K562 (cell line): ENCODE measurements around the gene SCN8A. TPM values are rescaled to one million over a fixed set of nuclear protein-coding genes. Genes with fewer than 3 reads are reported as not detected.

Experiments used
- ATAC-seq: fragments of 200-7000 bp; cut with Tn5 transposase; 3 replicates; pipeline ENCODE4 v1.9.1; 2020; ENCODE audit warnings: moderate library complexity
- BruUV-seq: library from RNA; stranded (reverse); fragments of 400-500 nt; replicated peaks from 2 replicates; lab custom pipeline; 2021; lab: Mats Ljungman, UMichigan
- CTCF ChIA-PET: fragments of 300-600 bp; formaldehyde crosslinking; extraction: SDS; loops from one replicate; lab custom pipeline; 2021; ENCODE audit warnings: low intra/inter-chr PET ratio; lab: Yijun Ruan, JAX
- POLR2A ChIA-PET: fragments of 300-600, 350-650 bp; sonication (Branson Sonifier 250); formaldehyde crosslinking; extraction: SDS; loops from one replicate; lab custom pipeline; 2021; ENCODE audit warnings: antibody characterized with exemption, inconsistent platforms; lab: Yijun Ruan, JAX
- DNase-seq, 4 experiments: peaks; one replicate each; pipeline versions ENCODE4 v3.0.0 to v3.0.0-alpha.2; 2011 to 2018; ENCODE audit warnings: low spot score in 3 of 4, mixed read lengths in 3 of 4; ENCODE audit errors: extremely low read depth in 1 of 4
- FAIRE-seq: peaks from 2 replicates; lab custom pipeline; 2011; peaks lifted over from hg19 to GRCh38; lab: Jason Lieb, UNC
- H2AFZ ChIP-seq: 2 replicates; pipeline ENCODE4 v1.6.0; 2011; ENCODE audit warnings: low read depth, low read length, control low read depth, inconsistent platforms
- H3K27ac ChIP-seq: fragments of 200-600 bp; 3 replicates; pipeline ENCODE4 v1.8.0; 2011; ENCODE audit warnings: low read depth, mild to moderate bottlenecking, control low read depth, inconsistent platforms, low read length, moderate library complexity, mixed read lengths; ENCODE audit errors: extremely low read depth
- H3K27me3 ChIP-seq, 2 experiments: fragments of 300-600 bp in 1 of 2; 2 replicates in 1 of 2; 3 replicates in 1 of 2; pipeline versions ENCODE4 v1.6.0 to v1.8.0; 2011; ENCODE audit warnings: inconsistent platforms in 2 of 2, low read length in 2 of 2, mild to moderate bottlenecking in 1 of 2, mixed read lengths in 1 of 2, moderate library complexity in 1 of 2; ENCODE audit not compliant: control insufficient read depth in 2 of 2, insufficient read depth in 2 of 2
- H3K36me3 ChIP-seq: fragments of 300-600 bp; 3 replicates; pipeline ENCODE4 v1.8.0; 2011; ENCODE audit warnings: mild to moderate bottlenecking, low read length, inconsistent platforms; ENCODE audit not compliant: control insufficient read depth, insufficient read depth
- H3K4me1 ChIP-seq, 2 experiments: fragments of 200-600 bp in 1 of 2; replicated peaks in 1 of 2; 2 replicates in 1 of 2; 3 replicates in 1 of 2; pipeline versions ENCODE4 v1.5.1 to v1.8.0; 2011; ENCODE audit warnings: inconsistent platforms in 2 of 2, low read length in 2 of 2, mild to moderate bottlenecking in 1 of 2, mixed read lengths in 1 of 2, moderate library complexity in 1 of 2; ENCODE audit not compliant: control insufficient read depth in 2 of 2, insufficient read depth in 2 of 2
- H3K4me2 ChIP-seq: 2 replicates; pipeline ENCODE4 v1.6.1; 2011; ENCODE audit warnings: low read length, control low read depth, inconsistent platforms, mixed read lengths; ENCODE audit not compliant: insufficient read depth
- H3K4me3 ChIP-seq: fragments of 200-600 bp; sonication (generic), shearing (Covaris generic); 2 replicates; pipeline ENCODE4 v1.5.1; 2016; ENCODE audit warnings: control low read depth, inconsistent platforms
- H3K79me2 ChIP-seq: fragments of 200-600 bp; 3 replicates; pipeline ENCODE4 v1.8.0; 2011; ENCODE audit warnings: low read length, inconsistent platforms; ENCODE audit not compliant: control insufficient read depth, insufficient read depth
- H3K9ac ChIP-seq, 2 experiments: 2 replicates each; pipeline versions ENCODE4 v1.6.0 to v1.6.1; 2011; ENCODE audit warnings: low read depth in 2 of 2, low read length in 2 of 2, control low read depth in 1 of 2, inconsistent platforms in 1 of 2, mild to moderate bottlenecking in 1 of 2, mixed read lengths in 1 of 2; ENCODE audit not compliant: insufficient read depth in 1 of 2
- H3K9me1 ChIP-seq: one replicate; pipeline ENCODE4 v1.6.0; 2011; ENCODE audit warnings: inconsistent platforms, mild to moderate bottlenecking, low read length, moderate library complexity; ENCODE audit not compliant: control insufficient read depth, insufficient read depth
- H3K9me3 ChIP-seq: replicated peaks from 2 replicates; pipeline ENCODE4 v1.5.1; 2011; ENCODE audit warnings: low read depth, low read length, inconsistent platforms; ENCODE audit not compliant: control insufficient read depth, insufficient read depth
- H4K20me1 ChIP-seq: replicated peaks from 2 replicates; pipeline ENCODE4 v1.6.1; 2011; ENCODE audit warnings: low read length, inconsistent platforms, mixed read lengths; ENCODE audit not compliant: control insufficient read depth, insufficient read depth
- CREM ChIP-seq: IDR thresholded peaks from 2 replicates; pipeline ENCODE4 v1.6.1; 2014; ENCODE audit warnings: antibody characterized with exemption, low read depth
- RB1 ChIP-seq: fragments of 450-650 bp; IDR thresholded peaks from 2 replicates; pipeline ENCODE4 v1.6.1; 2017; ENCODE audit warnings: low read depth, mild to moderate bottlenecking
- SUPT5H ChIP-seq: fragments of 450-650 bp; IDR thresholded peaks from 2 replicates; pipeline ENCODE4 v1.6.1; 2016
- ZNF586 ChIP-seq: fragments of 450-650 bp; formaldehyde crosslinking; conservative IDR thresholded peaks from 2 replicates; pipeline ENCODE4 v1.4.0; 2020; ENCODE audit warnings: mild to moderate bottlenecking, moderate library complexity
- WGBS: fragments of 100-300 bp; shearing (Covaris generic); methylation state at CpG from one replicate; pipeline ENCODE4 v1.1.6; 2016; ENCODE audit warnings: low coverage, mixed read lengths; ENCODE audit not compliant: insufficient coverage; ENCODE audit errors: missing lambda C conversion rate; 5-methylcytosine and 5-hydroxymethylcytosine counted together
- in situ Hi-C: fragments of 300-500 bp; cut with MboI; formaldehyde crosslinking; loops from 4 replicates; pipeline ENCODE4 v1.15.0; 2018; ENCODE audit warnings: inconsistent platforms, mixed read lengths
- intact Hi-C: fragments of 100-400 bp; cut with micrococcal nuclease; formaldehyde crosslinking; loops from 2 replicates; pipeline ENCODE4 v1.14.2; 2022
- polyA plus RNA-seq, 8 experiments: library from polyadenylated mRNA; depleted of rRNA in 4 of 8; stranded (reverse) in 5 of 8; unstranded in 3 of 8; fragments of >200 nt; fragmentation: Nextera tagmentation in 2 of 8; fragmentation: Illumina TruSeq in 1 of 8; extraction: Ambion mirVana in 2 of 8; extraction: Trizol in 1 of 8; gene quantifications; 2 replicates each; pipeline versions ENCODE4 v1.2.1 to v1.2.3, GENCODE V29; 2011 to 2014; ENCODE audit warnings: inconsistent platforms in 1 of 8, missing spikeins in 1 of 8
- total RNA-seq, 7 experiments: library from RNA; depleted of rRNA in 6 of 7; stranded (reverse); fragments of >200 nt in 6 of 7; fragmentation: Illumina TruSeq in 2 of 7; extraction: Trizol in 2 of 7; gene quantifications; 2 replicates each; pipeline versions ENCODE4 v1.2.1 to v1.2.3, GENCODE V29; 2011 to 2021; ENCODE audit warnings: low replicate concordance in 1 of 7
- TF ChIP-seq, protein P1 (sequence below): fragments of 450-650 bp; conservative IDR thresholded peaks from 2 replicates; pipeline ENCODE4 v1.6.1; 2016; ENCODE audit warnings: missing genetic modification characterization, low read depth, mild to moderate bottlenecking, control low read depth, missing compliant biosample characterization
- TF ChIP-seq, protein P2 (sequence below): fragments of 450-650 bp; IDR thresholded peaks from 2 replicates; pipeline ENCODE4 v1.6.1; 2016; ENCODE audit warnings: missing biosample characterization, missing genetic modification characterization
- TF ChIP-seq, protein P3 (sequence below): fragments of 200-800 bp; sonication (Bioruptor generic); IDR thresholded peaks from 2 replicates; pipeline ENCODE4 v1.6.1; 2017; ENCODE audit warnings: missing genetic modification characterization, missing compliant biosample characterization

Gene SCN8A
- total and polyA plus RNA-seq, 9 of the 15 experiments (the other 6 are each of a cell fraction or from before 2014, with no cell fraction given) = 0.03 to 0.29 (median 0.15) TPM; not detected in 1

DNA sequence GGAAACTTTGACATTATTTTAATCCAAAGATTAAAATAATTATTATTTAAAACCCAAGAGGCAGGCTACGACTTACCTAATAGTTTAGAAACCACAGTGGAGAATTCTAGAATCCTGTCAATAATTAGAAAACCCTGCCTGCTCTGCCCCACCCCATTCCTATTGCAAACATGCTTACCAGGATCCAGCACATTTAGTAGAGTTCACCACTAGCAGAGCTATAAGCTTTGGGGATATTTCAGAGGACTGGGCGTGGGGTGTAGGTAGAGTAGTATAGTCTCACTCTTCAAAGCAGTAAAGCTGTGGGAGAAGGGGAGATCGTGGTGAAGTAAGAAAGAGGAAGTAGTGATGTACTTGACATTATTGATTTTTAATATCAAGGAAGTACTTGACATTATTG, 157.2 kb downstream of the SCN8A start:
- TF ChIP-seq SUPT5H = no peak
- TF ChIP-seq, protein P1, sequence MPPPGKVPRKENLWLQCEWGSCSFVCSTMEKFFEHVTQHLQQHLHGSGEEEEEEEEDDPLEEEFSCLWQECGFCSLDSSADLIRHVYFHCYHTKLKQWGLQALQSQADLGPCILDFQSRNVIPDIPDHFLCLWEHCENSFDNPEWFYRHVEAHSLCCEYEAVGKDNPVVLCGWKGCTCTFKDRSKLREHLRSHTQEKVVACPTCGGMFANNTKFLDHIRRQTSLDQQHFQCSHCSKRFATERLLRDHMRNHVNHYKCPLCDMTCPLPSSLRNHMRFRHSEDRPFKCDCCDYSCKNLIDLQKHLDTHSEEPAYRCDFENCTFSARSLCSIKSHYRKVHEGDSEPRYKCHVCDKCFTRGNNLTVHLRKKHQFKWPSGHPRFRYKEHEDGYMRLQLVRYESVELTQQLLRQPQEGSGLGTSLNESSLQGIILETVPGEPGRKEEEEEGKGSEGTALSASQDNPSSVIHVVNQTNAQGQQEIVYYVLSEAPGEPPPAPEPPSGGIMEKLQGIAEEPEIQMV (tag) = no peak
- TF ChIP-seq ZNF586 (CRISPR knock-in tag) = no peak
- no peak for TF ChIP-seq CREM
- TF ChIP-seq, protein P2, sequence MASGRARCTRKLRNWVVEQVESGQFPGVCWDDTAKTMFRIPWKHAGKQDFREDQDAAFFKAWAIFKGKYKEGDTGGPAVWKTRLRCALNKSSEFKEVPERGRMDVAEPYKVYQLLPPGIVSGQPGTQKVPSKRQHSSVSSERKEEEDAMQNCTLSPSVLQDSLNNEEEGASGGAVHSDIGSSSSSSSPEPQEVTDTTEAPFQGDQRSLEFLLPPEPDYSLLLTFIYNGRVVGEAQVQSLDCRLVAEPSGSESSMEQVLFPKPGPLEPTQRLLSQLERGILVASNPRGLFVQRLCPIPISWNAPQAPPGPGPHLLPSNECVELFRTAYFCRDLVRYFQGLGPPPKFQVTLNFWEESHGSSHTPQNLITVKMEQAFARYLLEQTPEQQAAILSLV (tag) = no peak
- TF ChIP-seq, protein P3, sequence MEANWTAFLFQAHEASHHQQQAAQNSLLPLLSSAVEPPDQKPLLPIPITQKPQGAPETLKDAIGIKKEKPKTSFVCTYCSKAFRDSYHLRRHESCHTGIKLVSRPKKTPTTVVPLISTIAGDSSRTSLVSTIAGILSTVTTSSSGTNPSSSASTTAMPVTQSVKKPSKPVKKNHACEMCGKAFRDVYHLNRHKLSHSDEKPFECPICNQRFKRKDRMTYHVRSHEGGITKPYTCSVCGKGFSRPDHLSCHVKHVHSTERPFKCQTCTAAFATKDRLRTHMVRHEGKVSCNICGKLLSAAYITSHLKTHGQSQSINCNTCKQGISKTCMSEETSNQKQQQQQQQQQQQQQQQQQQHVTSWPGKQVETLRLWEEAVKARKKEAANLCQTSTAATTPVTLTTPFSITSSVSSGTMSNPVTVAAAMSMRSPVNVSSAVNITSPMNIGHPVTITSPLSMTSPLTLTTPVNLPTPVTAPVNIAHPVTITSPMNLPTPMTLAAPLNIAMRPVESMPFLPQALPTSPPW (CRISPR knock-in tag) = no peak
- no peak for TF ChIP-seq RB1
- Histone ChIP-seq H3K27me3 (peaks cover 2 to 5% of the 10 kb centered on the region in 2 experiments; a peak in 1 of 5 replicates), H4K20me1 (no peaks in the 10 kb centered on the region), H3K9me1 (no peaks in the 10 kb centered on the region), H2AFZ (no peak overlapping the region), H3K4me2 (no peak overlapping the region), H3K4me3 (no peak overlapping the region), H3K79me2 (no peaks in the 10 kb centered on the region), H3K36me3 (no peaks in the 10 kb centered on the region), H3K27ac (no peak overlapping the region), H3K9ac (no peak overlapping the region), H3K4me1 (no peaks in the 10 kb centered on the region), H3K9me3 (no peaks in the 10 kb centered on the region)
- intact Hi-C loops (no loop called here), in situ Hi-C loops (no loop called here)
- FAIRE-seq (no peak), ATAC-seq (no peak), DNase-seq (no peak)
- 2% methylated on average over 3 of the region's 3 CpGs for WGBS
- POLR2A ChIA-PET = interaction anchor here (1.9 kb wide), 1 partner anchor 8 kb away, joined by 5 read pairs; no protein-coding TSS in a partner anchor
- CTCF ChIA-PET = no interaction called here
- no TSS peak for BruUV-seq
